Osteocyte (in vitro differentiated cells): ENCODE results near the gene VSIG8. TPM values are rescaled to one million over a fixed set of nuclear protein-coding genes. Genes with fewer than 3 reads are reported as not detected.

Experiments used
- DNase-seq: peaks from one replicate; pipeline ENCODE4 v3.0.0; 2021; ENCODE audit warnings: mixed read lengths; ENCODE audit not compliant: unreplicated experiment; ENCODE audit errors: extremely low spot score
- H3K27ac Mint-ChIP-seq: one replicate; pipeline ENCODE4 v1.8.0; 2021; ENCODE audit warnings: mild to moderate bottlenecking, mixed read lengths; ENCODE audit not compliant: unreplicated experiment
- H3K27me3 Mint-ChIP-seq: one replicate; pipeline ENCODE4 v1.8.0; 2021; ENCODE audit warnings: mixed read lengths; ENCODE audit not compliant: unreplicated experiment
- H3K36me3 Mint-ChIP-seq: one replicate; pipeline ENCODE4 v1.8.0; 2021; ENCODE audit warnings: mixed read lengths; ENCODE audit not compliant: unreplicated experiment
- H3K4me1 Mint-ChIP-seq: one replicate; pipeline ENCODE4 v1.8.0; 2021; ENCODE audit warnings: mixed read lengths; ENCODE audit not compliant: unreplicated experiment
- H3K4me3 Mint-ChIP-seq: one replicate; pipeline ENCODE4 v1.8.0; 2021; ENCODE audit warnings: mild to moderate bottlenecking, moderate library complexity, mixed read lengths; ENCODE audit not compliant: unreplicated experiment
- H3K9me3 Mint-ChIP-seq: one replicate; pipeline ENCODE4 v1.8.0; 2021; ENCODE audit warnings: mixed read lengths; ENCODE audit not compliant: unreplicated experiment
- total RNA-seq: library from RNA; stranded (reverse); gene quantifications from 2 replicates; pipeline ENCODE4 v1.2.1, GENCODE V29; 2021
- TF ChIP-seq, protein P1 (sequence below): fragments of 200-600 bp; sonication (generic); IDR thresholded peaks from 2 replicates; pipeline ENCODE4 v1.5.0; 2021; ENCODE audit warnings: antibody characterized with exemption, mild to moderate bottlenecking, moderate library complexity

Gene VSIG8
- total RNA-seq, 1 donor from 2014 or later, result not detected

DNA sequence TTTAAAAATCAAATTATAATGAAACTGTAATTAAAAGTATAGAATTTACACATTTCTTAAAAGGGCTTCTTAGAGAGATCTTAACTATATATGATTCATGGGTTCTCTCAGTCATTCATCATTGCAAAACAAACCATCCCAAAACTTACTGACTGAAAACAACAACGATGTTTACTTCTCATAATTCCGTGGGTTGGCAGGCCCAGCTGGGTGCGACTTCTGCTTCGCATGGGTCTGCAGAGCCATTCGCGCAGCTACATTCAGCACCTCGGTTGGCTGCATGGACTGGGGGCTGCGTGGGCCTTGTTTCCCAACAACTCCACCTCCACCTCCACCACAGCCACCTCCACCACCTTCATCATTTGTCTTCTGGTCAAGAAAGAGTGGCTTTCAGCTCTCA is 31.7 kb downstream of the VSIG8 start:
- TF ChIP-seq, protein P1, sequence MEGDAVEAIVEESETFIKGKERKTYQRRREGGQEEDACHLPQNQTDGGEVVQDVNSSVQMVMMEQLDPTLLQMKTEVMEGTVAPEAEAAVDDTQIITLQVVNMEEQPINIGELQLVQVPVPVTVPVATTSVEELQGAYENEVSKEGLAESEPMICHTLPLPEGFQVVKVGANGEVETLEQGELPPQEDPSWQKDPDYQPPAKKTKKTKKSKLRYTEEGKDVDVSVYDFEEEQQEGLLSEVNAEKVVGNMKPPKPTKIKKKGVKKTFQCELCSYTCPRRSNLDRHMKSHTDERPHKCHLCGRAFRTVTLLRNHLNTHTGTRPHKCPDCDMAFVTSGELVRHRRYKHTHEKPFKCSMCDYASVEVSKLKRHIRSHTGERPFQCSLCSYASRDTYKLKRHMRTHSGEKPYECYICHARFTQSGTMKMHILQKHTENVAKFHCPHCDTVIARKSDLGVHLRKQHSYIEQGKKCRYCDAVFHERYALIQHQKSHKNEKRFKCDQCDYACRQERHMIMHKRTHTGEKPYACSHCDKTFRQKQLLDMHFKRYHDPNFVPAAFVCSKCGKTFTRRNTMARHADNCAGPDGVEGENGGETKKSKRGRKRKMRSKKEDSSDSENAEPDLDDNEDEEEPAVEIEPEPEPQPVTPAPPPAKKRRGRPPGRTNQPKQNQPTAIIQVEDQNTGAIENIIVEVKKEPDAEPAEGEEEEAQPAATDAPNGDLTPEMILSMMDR, result no peak
- H3K27me3 Mint-ChIP-seq, result no peaks in the 10 kb centered on the region

DNA sequence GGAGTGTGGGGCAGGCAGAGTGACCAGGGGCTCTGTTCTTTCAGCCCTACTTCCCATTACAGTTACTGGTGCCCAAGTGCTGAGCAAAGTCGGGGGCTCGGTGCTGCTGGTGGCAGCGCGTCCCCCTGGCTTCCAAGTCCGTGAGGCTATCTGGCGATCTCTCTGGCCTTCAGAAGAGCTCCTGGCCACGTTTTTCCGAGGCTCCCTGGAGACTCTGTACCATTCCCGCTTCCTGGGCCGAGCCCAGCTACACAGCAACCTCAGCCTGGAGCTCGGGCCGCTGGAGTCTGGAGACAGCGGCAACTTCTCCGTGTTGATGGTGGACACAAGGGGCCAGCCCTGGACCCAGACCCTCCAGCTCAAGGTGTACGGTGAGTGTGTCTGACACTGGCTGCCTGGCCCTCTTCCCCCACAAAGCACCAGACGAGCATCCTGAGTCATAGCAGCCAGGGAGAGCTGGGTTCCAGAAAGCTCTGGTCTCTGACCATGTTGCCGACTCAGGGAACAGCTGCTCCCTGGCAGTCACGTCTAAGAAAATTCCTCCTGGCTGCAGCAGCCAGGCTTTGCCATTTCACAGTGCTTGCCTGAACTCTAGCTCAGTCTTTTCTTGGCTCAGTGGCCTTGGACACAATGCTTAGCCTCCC is 32.5 kb downstream of the VSIG8 start:
- Mint-ChIP-seq H3K27ac (no peak overlapping the region), H3K27me3 (peaks cover under 1% of the 10 kb centered on the region), H3K4me1 (peaks cover 13% of the 10 kb centered on the region), H3K36me3 (no peaks in the 10 kb centered on the region), H3K4me3 (no peak overlapping the region), H3K9me3 (no peaks in the 10 kb centered on the region)
- TF ChIP-seq, protein P1, result no peak
- DNase-seq, result no peak

More for the DNA sequence above, 31.7 kb downstream of the VSIG8 start:
- H3K9me3 Mint-ChIP-seq, result no peaks in the 10 kb centered on the region
- H3K4me1 Mint-ChIP-seq, result peaks cover 6% of the 10 kb centered on the region
- H3K4me3 Mint-ChIP-seq, result no peak overlapping the region
- no peak overlapping the region for H3K27ac Mint-ChIP-seq
- no peaks in the 10 kb centered on the region for H3K36me3 Mint-ChIP-seq
- DNase-seq, result no peak

DNA sequence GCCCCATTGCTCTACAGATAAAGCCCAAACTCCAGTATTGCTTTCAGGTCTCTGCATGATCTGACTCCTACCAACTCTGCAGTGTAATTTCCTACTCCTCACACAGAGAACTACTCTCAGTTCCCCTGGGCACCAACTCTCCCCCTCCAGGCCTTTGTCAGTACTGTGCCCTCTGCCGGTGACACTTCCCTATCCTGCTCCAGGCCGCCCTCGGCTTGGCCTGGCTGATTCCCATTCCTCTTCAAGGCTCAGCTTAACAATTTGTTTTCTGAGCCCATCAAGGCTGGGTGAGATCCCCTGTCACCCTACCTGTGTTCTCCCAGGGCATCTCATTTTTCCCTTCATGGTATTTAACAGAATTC is 33.2 kb downstream of the VSIG8 start:
- no peak overlapping the region for H3K27ac Mint-ChIP-seq
- no peak for DNase-seq
- TF ChIP-seq, protein P1, result peak; percentile 40
- H3K36me3 Mint-ChIP-seq, result no peaks in the 10 kb centered on the region
- H3K4me1 Mint-ChIP-seq, result peaks cover 13% of the 10 kb centered on the region
- no peaks in the 10 kb centered on the region for H3K9me3 Mint-ChIP-seq
- peaks cover 7% of the 10 kb centered on the region for H3K27me3 Mint-ChIP-seq
- H3K4me3 Mint-ChIP-seq, result no peak overlapping the region

DNA sequence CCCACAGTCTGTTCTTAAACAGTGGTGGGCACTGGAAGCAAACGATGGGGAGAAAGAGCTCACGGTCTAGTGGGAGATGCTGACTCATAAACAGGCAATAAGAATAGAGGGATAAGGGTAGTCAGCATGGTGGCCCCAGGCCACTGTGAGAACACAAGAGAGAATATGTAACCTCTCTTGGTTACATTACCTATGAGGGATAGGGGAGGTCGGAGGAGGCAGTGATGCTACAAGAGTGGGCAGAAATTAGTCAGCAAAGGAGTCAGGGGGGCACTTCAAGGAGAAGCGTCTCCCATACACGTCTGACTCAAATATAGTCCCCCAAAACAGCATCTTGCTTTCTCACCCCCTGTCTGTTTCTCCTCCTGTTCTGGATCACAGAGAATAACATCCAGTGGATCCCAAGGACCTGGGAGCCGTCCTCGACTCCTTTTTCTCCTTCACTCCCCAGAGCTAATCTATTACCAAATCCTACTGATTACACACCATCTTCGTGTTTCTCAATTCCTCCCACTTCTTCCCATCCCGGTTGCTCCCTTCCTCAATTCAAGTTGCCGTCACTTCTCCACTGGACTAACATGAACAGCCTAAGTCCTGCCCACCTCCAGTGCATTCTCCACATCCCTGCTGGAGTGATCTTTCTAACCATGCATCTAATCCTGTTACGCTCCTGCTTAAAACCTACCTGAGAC is 33.7 kb downstream of the VSIG8 start:
- Mint-ChIP-seq H3K4me3 (no peak overlapping the region), H3K27ac (no peak overlapping the region), H3K4me1 (peaks cover 13% of the 10 kb centered on the region), H3K36me3 (no peaks in the 10 kb centered on the region), H3K9me3 (no peaks in the 10 kb centered on the region), H3K27me3 (peaks cover 9% of the 10 kb centered on the region)
- TF ChIP-seq, protein P1, result no peak
- DNase-seq, result no peak

DNA sequence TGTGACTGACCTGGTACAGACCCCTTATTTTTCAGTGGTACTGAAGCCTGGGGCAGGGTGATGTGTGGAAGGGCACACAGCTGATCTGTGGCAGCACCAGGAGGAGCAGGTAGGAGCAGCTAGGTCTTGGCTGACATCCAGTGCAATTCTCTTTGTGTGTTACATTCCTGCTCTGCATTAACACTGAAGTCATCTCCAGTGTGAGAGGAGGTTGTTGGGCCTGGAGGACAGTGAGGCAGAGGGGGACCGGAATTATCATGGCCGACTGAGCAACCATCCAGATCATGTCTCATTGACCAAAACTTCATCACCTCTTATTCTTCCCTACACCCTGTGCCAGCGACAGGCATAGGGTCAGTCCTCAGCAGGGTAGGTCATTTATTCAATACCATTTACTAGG is 34.3 kb downstream of the VSIG8 start:
- TF ChIP-seq, protein P1, result no peak
- DNase-seq, result no peak
- H3K4me1 Mint-ChIP-seq, result peaks cover 13% of the 10 kb centered on the region
- no peak overlapping the region for H3K4me3 Mint-ChIP-seq
- no peak overlapping the region for H3K27ac Mint-ChIP-seq
- peaks cover 13% of the 10 kb centered on the region for H3K27me3 Mint-ChIP-seq
- H3K36me3 Mint-ChIP-seq, result no peaks in the 10 kb centered on the region
- no peaks in the 10 kb centered on the region for H3K9me3 Mint-ChIP-seq
